Posterior cingulate gyrus (tissue), 11 donors: ENCODE results near the gene BDP1.
"Not testable (repeated sequence)": the region's sequence is repeated elsewhere in the genome, so short reads cannot be mapped to it uniquely, and the experiment has no call there.

Experiments used
- DNase-seq, 10 donors: peaks; one replicate each; pipeline versions ENCODE4 v3.0.0 to v3.0.0-alpha.2; 2020 to 2021; ENCODE audit warnings: mixed read lengths in 3 of 10
- intact Hi-C: fragments of 100-400 bp; cut with DNase I; formaldehyde crosslinking; loops from one replicate; pipeline ENCODE4 v1.15.1; 2023

BDP1 gene

GRCh38 chr5:71455427-71456361 lies at the start of gene BDP1:
TSS of gene BDP1 (plus strand) at chr5:71455651. CDS start at chr5:71455878, 227 bp downstream.
- intact Hi-C loops = no loop called here
- peak; percentile 96 to 99 (median 98) for DNase-seq

- DNase-seq, intact Hi-C loops: not testable (repeated sequence)
Measured at GRCh38 chr5:71410088-71410487, 45.4 kb upstream of the BDP1 start.

GRCh38 chr5:71415626-71416025 lies 39.8 kb upstream of the BDP1 start:
- DNase-seq, intact Hi-C loops: not testable (repeated sequence)

- intact Hi-C loops, DNase-seq: not testable (repeated sequence)
Measured at GRCh38 chr5:71418026-71418425, 37.4 kb upstream of the BDP1 start.

GRCh38 chr5:71421278-71421677 lies 34.2 kb upstream of the BDP1 start:
- intact Hi-C loops = not testable (repeated sequence)

GRCh38 chr5:71423896-71424295 lies 31.6 kb upstream of the BDP1 start:
- intact Hi-C loops, DNase-seq: not testable (repeated sequence)

More at GRCh38 chr5:71421278-71421677, 34.2 kb upstream of the BDP1 start:
- DNase-seq = not testable (repeated sequence)

GRCh38 chr5:71426686-71427474 lies 28.6 kb upstream of the BDP1 start:
- intact Hi-C loops, DNase-seq: not testable (repeated sequence)

GRCh38 chr5:71432410-71432809 lies 23.0 kb upstream of the BDP1 start:
- intact Hi-C loops, DNase-seq: not testable (repeated sequence)

- intact Hi-C loops, DNase-seq: not testable (repeated sequence)
Measured at GRCh38 chr5:71434825-71435224, 20.6 kb upstream of the BDP1 start.

- DNase-seq, intact Hi-C loops: not testable (repeated sequence)
Measured at GRCh38 chr5:71441564-71441963, 13.9 kb upstream of the BDP1 start.

GRCh38 chr5:71443891-71444290 lies 11.6 kb upstream of the BDP1 start:
- intact Hi-C loops, DNase-seq: not testable (repeated sequence)

GRCh38 chr5:71445015-71445414 lies 10.4 kb upstream of the BDP1 start:
- DNase-seq, intact Hi-C loops: not testable (repeated sequence)

GRCh38 chr5:71445523-71446152 lies 9.8 kb upstream of the BDP1 start:
- peak in 1 of 10 donors; percentile 20 for DNase-seq

GRCh38 chr5:71446540-71447216 lies 8.8 kb upstream of the BDP1 start:
- intact Hi-C loops = not testable (repeated sequence)

More at GRCh38 chr5:71445523-71446152, 9.8 kb upstream of the BDP1 start:
- intact Hi-C loops = not testable (repeated sequence)

GRCh38 chr5:71447218-71447808 lies 8.1 kb upstream of the BDP1 start:
- DNase-seq = peak; percentile 34 to 94 (median 65)
- intact Hi-C loops = not testable (repeated sequence)

More at GRCh38 chr5:71446540-71447216, 8.8 kb upstream of the BDP1 start:
- DNase-seq = not testable (repeated sequence)

GRCh38 chr5:71452876-71453275 lies 2.6 kb upstream of the BDP1 start:
- intact Hi-C loops = no loop called here
- no peak for DNase-seq

GRCh38 chr5:71454913-71455312 lies 538 bp upstream of the BDP1 start:
- intact Hi-C loops = no loop called here
- DNase-seq = peak in 1 of 10 donors; percentile 67

- DNase-seq = no peak
- intact Hi-C loops = no loop called here
Measured at GRCh38 chr5:71456362-71456743, 902 bp downstream of the BDP1 start.

GRCh38 chr5:71457106-71457505 lies 1.7 kb downstream of the BDP1 start:
- no peak for DNase-seq
- intact Hi-C loops = no loop called here
